Pons (tissue), 1 donor: ENCODE measurements around the gene DAGLA.
"Not testable (repeated sequence)": the region's sequence is repeated elsewhere in the genome, so short reads cannot be mapped to it uniquely, and the experiment has no call there.

ENCODE experiments used
- DNase-seq: peaks from one replicate; pipeline ENCODE4 v3.0.0-alpha.2; 2016; ENCODE audit warnings: low spot score

The DAGLA gene, protein sequence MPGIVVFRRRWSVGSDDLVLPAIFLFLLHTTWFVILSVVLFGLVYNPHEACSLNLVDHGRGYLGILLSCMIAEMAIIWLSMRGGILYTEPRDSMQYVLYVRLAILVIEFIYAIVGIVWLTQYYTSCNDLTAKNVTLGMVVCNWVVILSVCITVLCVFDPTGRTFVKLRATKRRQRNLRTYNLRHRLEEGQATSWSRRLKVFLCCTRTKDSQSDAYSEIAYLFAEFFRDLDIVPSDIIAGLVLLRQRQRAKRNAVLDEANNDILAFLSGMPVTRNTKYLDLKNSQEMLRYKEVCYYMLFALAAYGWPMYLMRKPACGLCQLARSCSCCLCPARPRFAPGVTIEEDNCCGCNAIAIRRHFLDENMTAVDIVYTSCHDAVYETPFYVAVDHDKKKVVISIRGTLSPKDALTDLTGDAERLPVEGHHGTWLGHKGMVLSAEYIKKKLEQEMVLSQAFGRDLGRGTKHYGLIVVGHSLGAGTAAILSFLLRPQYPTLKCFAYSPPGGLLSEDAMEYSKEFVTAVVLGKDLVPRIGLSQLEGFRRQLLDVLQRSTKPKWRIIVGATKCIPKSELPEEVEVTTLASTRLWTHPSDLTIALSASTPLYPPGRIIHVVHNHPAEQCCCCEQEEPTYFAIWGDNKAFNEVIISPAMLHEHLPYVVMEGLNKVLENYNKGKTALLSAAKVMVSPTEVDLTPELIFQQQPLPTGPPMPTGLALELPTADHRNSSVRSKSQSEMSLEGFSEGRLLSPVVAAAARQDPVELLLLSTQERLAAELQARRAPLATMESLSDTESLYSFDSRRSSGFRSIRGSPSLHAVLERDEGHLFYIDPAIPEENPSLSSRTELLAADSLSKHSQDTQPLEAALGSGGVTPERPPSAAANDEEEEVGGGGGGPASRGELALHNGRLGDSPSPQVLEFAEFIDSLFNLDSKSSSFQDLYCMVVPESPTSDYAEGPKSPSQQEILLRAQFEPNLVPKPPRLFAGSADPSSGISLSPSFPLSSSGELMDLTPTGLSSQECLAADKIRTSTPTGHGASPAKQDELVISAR

DNA sequence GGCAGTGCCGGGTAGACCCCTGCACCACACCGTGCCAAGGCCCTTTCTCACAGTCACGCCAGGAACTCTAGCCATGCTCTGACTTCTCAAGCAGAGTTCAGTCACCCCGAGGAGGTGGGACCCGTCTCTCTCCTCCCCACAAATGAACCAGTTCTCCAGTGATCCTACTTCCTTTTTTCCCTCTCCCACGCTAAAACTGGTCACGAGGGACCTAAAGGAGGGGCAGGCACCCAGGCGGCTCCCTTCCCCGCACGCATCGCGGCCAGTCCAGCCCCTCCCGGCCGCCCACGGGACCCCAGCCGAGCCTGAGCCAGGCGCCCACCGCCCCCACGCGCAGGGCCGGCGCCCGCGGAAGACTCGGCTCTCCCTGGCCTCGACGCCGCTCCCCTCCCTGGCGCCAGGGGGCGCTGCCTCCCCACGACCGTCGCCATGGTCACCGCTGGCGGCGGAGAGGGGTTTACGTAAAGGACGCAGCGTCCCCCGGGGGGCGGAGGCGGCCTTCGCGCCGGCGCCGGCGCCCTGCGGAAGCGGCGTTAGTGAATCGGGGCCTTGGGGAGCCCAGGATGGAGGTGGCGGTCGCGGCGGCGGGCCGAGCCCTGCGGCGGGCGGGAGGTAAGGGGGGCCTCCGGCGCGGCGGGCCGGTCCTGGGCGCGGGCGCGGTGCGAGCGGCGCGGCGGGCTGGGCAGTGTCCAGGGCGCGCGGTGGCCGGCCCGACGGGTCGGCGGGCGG, at the start of gene DAGLA:
Gene DAGLA, plus strand, starts transcription at position 499 of the 729 bp plus-strand sequence. CDS start 39,765 bp downstream, outside the sequence.
- peak; percentile 56 for DNase-seq

DNA sequence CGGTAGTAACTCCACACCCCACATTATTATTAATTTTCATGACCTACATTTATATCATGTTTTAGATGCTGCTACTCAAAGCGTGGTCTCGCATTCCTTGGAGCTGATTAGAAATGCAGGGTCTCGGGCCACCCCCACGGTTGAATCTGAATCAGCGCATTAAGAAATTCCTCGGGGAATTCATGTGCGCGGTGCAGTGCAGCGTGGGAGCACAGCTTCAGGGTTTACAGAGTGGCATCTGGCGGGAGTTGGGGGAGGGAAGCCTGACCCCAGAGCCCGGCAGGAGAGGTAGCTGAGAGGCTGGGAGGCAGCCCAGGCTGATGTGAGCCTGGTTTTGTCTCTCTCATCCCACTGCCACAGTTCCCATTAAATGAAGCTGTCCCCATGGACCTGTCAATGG, 48.1 kb upstream of the DAGLA start:
- DNase-seq = no peak

DNA sequence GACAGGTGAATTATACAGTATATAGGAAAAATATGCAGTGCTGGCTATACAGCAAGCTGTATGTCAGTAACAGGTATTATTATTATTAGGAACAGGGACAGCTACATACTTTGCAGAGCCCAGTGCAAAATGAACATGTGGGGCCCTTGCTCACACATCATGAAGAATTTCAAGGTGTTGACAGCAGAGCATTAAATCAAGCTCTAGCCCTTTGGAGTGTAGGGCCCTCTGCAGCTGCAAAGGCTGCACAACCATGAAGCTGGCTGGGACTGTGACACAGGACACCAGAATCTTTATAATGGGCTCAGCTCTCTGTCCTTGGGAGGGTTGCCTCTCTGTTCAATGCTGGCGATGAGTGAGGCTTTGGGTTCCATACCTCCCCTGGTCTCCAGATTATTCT, 44.9 kb upstream of the DAGLA start:
- no peak for DNase-seq

DNA sequence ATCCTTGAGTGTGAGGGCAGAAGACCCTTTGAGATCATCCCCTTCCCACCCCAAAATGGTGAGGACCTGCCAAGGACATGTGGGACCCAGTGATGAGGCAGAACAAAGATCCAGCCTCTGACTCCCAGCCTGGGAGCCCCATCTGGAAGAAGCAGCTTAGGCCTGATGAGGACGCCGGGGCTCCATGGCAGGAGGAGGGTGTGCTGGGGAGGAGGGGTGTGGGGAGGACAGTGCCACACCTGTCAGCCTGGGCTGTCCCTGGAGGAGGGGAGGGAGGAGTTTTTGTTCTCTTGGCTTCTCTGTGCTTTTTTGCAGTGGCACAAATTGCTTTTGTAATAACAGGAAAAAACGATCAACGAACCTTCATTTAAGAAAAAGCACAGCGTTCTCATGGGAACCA, 44.4 kb upstream of the DAGLA start:
- no peak for DNase-seq

DNA sequence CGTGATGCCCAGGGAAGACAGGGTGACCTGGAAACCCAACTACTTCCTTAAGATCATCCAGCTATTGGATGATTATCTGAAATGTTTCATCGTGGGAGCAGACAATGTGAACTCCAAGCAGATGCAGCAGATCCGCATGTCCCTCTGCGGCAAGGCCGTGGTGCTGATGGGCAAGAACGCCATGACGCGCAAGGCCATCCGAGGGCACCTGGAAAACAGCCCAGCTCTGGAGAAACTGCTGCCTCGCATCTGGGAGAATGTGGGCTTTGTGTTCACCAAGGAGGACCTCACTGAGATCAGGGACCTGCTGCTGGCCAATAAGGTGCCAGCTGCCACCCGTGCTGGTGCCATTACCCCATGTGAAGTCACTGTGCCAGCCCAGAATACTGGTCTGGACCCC, 43.5 kb upstream of the DAGLA start:
- DNase-seq = peak; percentile 51

DNA sequence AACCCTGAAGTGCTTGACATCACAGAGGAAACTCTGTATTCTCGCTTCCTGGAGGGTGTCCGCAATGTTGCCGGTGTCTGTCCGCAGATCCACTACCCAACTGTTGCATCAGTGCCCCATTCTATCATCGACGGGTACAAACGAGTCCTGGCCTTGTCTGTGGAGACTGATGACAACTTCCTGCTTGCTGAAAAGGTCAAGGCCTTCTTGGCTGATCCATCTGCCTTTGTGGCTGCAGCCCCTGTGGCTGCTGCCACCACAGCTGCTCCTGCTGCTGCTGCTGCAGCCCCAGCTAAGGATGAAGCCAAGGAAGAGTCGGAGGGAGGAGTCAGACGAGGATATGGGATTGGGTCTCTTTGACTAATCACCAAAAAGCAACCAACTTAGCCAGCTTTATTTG, 42.9 kb upstream of the DAGLA start:
- no peak for DNase-seq

DNA sequence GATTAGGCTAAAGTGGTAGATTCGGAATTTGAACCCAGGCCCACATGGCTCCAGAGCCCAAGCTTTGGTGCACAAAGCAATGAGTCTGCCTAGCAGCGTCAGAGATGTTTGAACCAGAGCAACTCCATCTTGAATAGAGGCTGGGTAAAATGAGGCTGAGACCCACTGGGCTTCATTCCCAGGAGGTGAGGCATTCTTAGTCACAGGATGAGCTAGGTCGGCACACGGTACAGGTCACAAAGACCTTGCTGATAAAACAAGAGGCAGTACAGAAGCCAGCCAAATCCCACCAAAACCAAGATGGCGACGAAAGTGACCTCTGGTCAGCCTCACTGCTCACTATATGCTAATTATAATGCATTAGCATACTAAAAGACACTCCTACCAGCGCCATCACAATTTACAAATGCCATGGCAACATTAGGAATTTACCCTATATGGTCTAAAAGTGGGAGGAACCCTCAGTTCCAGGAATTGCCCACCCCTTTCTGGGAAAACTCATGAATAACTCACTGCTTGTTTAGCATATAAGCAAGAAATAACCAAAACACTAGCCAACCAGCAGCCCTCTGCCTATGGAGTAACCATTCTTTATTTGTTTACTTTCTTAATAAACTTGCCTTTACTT, 40.3 kb upstream of the DAGLA start:
- no peak for DNase-seq

DNA sequence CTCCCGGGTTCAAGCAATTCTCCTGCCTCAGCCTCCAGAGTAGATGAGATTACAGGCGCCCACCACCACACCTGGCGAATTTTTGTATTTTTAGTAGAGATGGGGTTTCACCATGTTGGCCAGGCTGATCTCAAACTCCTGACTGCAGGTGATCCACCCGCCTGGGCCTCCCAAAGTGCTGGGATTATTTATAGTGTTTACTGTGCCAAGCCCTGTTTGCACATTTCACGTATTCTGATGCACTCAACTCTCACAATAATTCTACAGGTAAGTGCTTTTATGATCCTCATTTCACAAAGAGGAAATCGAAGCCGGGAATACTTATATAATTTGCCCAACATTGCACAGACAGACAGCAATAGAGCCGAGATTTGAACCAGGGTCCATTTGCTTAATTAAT, 38.0 kb upstream of the DAGLA start:
- no peak for DNase-seq

DNA sequence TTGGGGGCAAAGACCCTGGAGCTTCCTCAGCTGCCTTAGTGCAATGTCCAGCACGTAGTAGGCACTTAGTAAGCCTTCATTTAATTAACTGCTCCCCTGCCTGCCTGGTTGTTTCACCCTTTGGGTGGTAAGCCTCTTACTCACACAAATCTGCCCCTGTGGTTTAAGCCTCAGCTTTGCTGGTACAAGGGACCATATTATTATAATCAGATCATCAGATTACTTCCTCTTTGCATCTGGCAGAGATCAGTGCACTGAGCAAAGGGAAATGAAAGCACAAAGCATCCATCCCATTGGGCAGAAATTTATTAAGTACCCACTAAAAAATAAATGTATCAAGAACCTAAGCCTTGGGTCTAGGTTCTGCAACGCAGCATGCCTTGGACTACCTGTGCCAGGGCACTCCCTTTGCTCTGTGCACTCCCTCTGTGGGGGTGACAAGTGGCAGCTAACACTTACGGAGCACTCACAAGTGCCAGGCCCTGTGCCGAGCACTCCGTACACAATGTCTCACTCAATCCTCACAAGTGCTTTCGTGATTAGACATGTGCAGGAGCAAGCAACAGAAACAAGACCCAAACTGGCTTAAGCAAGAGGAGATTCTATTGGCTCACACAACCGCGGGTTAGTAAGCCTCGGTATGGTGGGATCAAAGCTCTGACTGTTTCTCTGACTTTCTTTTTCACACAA, 34.9 kb upstream of the DAGLA start:
- DNase-seq = no peak

DNA sequence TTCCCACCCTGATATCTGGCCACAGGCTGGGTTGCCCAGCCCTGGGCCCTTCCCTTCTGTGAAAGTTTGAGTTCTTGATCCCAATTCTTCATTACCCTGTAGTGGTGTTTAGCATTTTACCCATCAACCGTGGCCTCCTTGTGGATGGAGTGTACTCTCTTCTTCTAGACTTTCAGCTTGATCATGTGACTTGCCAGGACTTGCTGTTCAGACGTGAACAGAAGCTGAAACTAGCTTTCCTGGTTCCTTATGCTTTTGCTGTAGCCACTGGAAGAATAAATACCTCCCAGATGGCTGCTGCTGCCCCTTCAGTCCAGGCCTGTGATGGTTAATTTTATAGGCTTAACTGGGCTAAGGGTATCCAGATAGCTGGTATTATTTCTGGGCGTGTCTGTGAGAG, 32.7 kb upstream of the DAGLA start:
- no peak for DNase-seq

DNA sequence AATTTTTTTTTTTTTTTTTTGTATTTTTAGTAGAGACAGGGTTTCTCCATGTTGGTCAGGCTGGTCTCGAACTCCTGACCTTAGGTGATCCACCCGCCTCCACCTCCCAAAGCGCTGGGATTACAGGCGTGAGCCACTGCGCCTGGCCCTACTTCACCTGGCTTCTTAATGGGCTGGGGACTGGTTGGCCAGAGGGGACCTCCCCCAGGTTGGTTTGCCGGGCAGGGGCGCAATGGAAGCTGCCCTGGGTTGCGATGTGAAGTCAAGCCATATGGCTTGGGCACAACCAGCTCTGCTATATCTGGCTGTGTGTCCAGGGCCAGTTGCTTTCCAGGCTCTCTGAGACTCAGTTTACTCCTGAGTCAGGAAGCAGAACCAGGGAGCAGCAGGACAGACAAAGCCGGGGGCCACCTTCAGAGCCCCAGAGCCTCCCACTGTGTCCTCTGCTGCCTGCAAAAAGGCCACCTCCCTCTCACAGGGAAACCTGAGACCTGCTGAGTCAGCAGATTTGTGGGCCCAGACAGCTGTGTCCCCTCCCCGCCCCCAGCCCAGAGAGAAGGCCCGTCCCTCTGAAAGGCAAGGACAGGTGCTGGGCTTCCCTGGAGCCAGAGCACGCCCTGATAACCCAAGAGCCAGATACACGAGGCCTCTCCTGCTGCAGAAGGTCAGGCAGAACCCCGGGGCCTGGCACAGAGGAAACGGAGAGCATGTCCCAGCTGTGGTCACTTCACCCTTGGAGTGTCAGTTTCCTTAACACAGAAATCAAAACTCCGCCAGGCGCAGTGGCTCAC, 29.2 kb upstream of the DAGLA start:
- DNase-seq = no peak

DNA sequence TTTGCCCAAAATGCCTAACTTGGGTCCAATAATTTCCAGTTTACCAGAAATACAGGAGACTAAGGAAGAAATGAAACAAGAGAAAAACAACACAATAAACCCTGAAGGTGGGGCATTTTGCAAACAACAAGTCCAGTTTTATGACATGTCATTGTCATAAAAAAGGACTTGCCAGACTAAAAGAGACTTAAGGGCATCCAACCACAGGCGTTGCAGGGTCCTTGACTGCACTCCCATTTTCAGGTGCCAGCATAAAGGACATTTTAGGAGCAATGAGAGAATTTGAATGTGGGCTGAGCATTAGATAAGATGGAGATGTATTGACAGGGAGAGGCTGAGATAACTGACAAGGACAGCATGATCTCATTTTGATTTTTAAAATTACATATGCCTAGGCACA, 28.1 kb upstream of the DAGLA start:
- no peak for DNase-seq

DNA sequence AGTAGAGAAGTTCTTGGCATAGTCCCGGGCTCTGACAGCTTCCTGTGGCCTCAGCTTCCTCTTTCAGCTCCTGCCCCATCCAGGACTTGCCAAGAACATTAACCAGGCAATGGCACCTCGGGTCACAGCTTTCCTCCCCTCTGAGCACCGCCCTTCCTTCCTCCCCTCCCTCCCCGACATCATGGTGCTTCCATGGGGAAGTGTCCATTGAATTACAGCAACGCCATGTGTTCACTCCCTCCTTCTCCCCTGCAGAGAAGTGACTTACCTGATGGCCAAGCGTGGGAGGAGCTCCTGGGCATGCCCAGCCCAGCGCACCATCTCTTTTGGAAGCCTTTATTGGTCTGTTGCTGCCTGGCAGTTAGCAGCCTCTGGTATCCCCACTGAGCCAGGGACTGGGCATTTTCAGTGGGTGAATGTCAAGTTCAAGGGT, 25.8 kb upstream of the DAGLA start:
- DNase-seq = peak; percentile 38

DNA sequence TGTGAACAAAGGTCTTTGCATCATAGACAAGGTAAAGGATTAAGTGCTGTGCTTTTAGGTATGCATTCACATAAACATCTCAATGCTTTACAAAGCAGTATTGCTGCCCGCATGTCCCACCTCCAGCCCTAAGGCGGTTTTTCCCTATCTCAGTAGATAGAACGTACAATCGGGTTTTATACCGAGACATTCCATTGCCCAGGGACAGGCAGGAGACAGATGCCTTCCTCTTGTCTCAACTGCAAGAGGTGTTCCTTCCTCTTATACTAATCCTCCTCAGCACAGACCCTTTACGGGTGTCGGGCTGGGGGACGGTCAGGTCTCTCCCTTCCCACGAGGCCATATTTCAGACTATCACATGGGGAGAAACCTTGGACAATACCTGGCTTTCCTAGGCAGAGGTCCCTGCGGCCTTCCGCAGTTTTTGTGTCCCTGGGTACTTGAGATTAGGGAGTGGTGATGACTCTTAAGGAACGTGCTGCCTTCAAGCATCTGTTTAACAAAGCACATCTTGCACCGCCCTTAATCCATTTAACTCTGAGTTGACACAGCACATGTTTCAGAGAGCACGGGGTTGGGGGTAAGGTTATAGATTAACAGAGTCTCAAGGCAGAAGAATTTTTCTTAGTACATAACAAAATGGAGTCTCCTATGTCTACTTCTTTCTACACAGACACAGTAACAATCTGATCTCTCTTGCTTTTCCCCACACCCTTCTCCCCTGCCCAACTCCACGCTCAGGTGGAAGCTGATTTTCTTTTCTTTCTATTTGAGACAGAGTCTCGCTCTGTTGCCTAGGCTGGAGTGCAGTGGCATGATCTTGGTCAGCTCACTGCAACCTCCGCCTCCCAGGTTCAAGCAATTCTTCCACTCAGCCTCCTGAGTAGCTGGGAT, 24.7 kb upstream of the DAGLA start:
- not testable (repeated sequence) for DNase-seq

DNA sequence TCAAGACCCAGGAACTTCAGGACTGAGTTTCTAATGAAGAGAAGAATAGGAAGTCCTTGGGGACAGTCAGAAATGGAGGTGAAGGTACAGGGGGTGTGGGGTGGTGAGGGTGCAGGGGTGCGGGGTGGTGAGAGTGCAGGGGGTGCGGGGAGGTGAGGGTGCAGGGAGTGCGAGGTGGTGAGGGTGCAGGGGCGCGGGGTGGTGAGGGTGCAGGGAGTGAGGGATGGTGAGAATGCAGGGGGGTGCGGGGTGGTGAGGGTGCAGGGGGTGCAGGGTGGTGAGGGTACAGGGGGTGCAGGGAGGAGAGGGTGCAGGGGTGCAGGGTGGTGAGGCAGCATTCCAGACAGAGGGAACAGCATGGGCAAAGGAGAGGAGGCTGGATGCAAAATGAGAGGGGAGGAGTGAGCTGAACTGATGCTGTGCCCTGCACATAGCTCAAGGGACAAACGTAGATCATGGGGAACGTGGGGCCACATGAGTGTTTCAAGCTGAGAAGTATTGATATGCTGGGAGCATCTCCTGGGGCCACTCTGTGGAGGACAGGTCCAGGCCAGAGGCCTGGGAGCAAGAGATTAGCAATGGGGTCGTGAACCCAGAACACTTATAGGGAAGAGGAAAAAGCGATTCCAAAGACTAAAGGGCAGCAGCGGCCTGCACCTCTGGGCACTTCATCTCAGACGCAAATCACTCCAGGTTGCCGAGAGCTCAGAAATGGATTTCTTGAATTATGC, 23.7 kb upstream of the DAGLA start:
- no peak for DNase-seq

DNA sequence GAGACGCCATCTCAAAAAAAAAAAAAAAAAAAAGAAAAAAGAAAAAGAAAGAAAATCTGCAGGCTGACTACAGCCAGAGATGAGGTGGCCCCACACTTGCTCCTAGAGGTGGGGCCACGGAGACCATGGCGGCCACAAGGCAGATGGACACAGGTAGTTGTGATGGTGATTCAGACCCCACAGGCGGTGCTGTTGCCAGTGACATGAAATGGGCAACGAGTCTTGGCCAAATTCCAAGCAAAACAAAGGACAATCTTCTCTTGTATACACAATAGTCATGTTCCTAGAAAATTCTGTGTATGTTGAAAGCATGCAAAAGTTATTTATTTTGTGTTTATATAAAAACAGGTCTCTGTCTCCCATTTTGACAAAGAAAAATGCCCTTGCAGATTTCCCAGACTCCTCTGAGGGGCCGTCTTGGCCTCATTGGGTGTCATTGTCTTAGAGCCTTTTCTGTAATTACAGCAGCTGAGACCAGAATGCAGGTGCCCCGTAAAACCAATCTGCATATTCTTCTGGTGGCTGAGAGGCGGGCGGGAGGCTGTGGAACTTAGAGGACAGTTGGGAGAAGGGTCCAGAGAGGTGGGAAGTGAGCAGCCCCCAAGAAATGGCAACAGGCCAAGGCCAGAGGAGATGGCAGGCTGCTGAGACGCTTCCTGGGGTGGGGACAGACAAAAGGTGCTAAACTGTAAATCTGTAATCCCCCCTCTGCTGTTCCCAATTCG, 22.5 kb upstream of the DAGLA start:
- peak; percentile 60 for DNase-seq

DNA sequence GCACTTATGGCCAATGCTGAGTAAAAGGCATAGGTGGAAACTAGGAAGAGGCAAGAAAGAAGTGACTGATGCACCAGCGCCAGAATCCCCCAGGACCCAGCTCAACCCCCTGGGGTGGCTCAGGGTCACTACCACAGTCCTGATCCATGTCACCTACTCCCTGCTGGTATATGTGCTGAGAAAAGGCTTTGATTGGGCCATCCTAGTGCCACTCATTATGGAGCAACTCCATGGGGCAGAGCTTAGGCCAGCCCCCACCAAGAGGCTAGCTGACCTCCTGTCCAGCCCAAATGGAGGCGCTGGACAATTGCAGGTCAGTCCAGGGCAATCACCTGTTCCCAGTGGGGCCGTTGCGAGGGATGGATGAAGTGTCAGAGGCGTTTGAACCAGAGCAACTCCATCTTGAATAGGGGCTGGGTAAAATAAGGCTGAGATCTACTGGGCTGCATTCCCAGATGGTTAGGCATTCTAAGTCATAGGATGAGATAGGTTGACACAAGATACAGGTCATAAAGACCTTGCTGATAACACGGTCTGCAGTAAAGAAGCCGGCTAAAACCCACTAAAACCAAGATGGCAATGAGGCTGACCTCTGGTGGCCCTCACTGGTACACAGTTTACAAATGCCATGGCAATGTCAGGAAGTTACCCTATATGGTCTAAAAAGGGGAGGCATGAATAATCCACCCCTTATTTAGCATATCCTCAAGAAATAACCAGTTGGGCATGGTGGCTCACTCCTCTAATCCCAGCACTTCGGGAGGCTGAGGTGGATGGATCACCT, 20.6 kb upstream of the DAGLA start:
- no peak for DNase-seq
